HepG2 (cell line): Measurements from ENCODE around the gene SLC36A1. TPM values are rescaled to one million over a fixed set of nuclear protein-coding genes. Genes with fewer than 3 reads are reported as not detected.

ENCODE experiments used
- ATAC-seq: fragments of 200-7000 bp; cut with Tn5 transposase; 3 replicates; pipeline ENCODE4 v1.9.1; 2020; ENCODE audit warnings: mild to moderate bottlenecking, moderate library complexity
- BruUV-seq: library from RNA; stranded (reverse); fragments of 400-500 nt; replicated peaks from 2 replicates; lab custom pipeline; 2021; lab: Mats Ljungman, UMichigan
- CTCF ChIA-PET: fragments of 300-600 bp; formaldehyde crosslinking; extraction: SDS; loops from one replicate; lab custom pipeline; 2021; ENCODE audit warnings: low total read pairs, inconsistent platforms, low intra/inter-chr PET ratio; lab: Yijun Ruan, JAX
- POLR2A ChIA-PET: fragments of 350-600 bp; sonication (Branson Sonifier 250); formaldehyde crosslinking; loops from one replicate; lab custom pipeline; 2020; ENCODE audit warnings: antibody characterized with exemption, inconsistent platforms; lab: Yijun Ruan, JAX
- DNase-seq: peaks from one replicate; pipeline ENCODE4 v3.0.0-alpha.2; 2015; ENCODE audit warnings: low spot score
- FAIRE-seq: peaks from 3 replicates; lab custom pipeline; 2011; peaks lifted over from hg19 to GRCh38; lab: Jason Lieb, UNC
- H2AFZ ChIP-seq: one replicate; pipeline ENCODE4 v1.6.1; 2011; ENCODE audit warnings: low read length, inconsistent platforms
- H3K27ac ChIP-seq: fragments of 300-600 bp; 3 replicates; pipeline ENCODE4 v1.8.0; 2011; ENCODE audit warnings: mixed run types, mild to moderate bottlenecking, mixed read lengths, low read length, inconsistent platforms; ENCODE audit not compliant: insufficient read depth; ENCODE audit errors: extremely low read length
- H3K27me3 ChIP-seq, 2 experiments: fragments of 200-600 bp in 1 of 2; 2 replicates in 1 of 2; 3 replicates in 1 of 2; pipeline versions ENCODE4 v1.6.0 to v1.8.0; 2011; ENCODE audit warnings: low read length in 2 of 2, mild to moderate bottlenecking in 2 of 2, moderate library complexity in 2 of 2, inconsistent platforms in 1 of 2; ENCODE audit not compliant: insufficient read depth in 2 of 2, control insufficient read depth in 1 of 2
- H3K36me3 ChIP-seq, 2 experiments: fragments of 200-600 bp in 1 of 2; replicated peaks in 1 of 2; 2 replicates in 1 of 2; 3 replicates in 1 of 2; pipeline versions ENCODE4 v1.5.1 to v1.8.0; 2011; ENCODE audit warnings: low read length in 2 of 2, inconsistent platforms in 1 of 2; ENCODE audit not compliant: insufficient read depth in 2 of 2, control insufficient read depth in 1 of 2
- H3K4me1 ChIP-seq: 2 replicates; pipeline ENCODE4 v1.5.1; 2012; ENCODE audit warnings: low read length, inconsistent platforms; ENCODE audit not compliant: insufficient read depth
- H3K4me2 ChIP-seq: 2 replicates; pipeline ENCODE4 v1.6.0; 2011; ENCODE audit warnings: low read depth, low read length, inconsistent platforms
- H3K4me3 ChIP-seq, 3 experiments: fragments of 200-600 bp in 1 of 3; sonication (generic), shearing (Covaris generic) in 1 of 3; replicated peaks in 1 of 3; 2 replicates each; pipeline ENCODE4 v1.5.1; 2011 to 2016; ENCODE audit warnings: low read length in 3 of 3, inconsistent platforms in 2 of 3, low read depth in 2 of 3, mild to moderate bottlenecking in 2 of 3, control low read depth in 1 of 3, mixed read lengths in 1 of 3; ENCODE audit not compliant: insufficient read depth in 1 of 3
- H3K79me2 ChIP-seq: one replicate; pipeline ENCODE4 v1.6.1; 2011; ENCODE audit warnings: low read length, inconsistent platforms; ENCODE audit not compliant: insufficient read depth
- H3K9ac ChIP-seq: 2 replicates; pipeline ENCODE4 v1.6.0; 2011; ENCODE audit warnings: mild to moderate bottlenecking, low read depth, low read length, inconsistent platforms; ENCODE audit not compliant: insufficient read depth
- H3K9me3 ChIP-seq: 2 replicates; pipeline ENCODE4 v1.5.1; 2012; ENCODE audit warnings: mild to moderate bottlenecking, low read length
- H4K20me1 ChIP-seq: 2 replicates; pipeline ENCODE4 v1.6.0; 2011; ENCODE audit warnings: inconsistent platforms, mild to moderate bottlenecking, low read length, moderate library complexity; ENCODE audit not compliant: insufficient read depth
- ARHGAP35 ChIP-seq: sonication (generic); formaldehyde crosslinking; IDR thresholded peaks from 2 replicates; pipeline ENCODE4 v1.9.0; 2022; ENCODE audit warnings: mild to moderate bottlenecking, inconsistent platforms, moderate library complexity, missing genetic modification reagents, borderline replicate concordance
- CHD2 ChIP-seq: IDR thresholded peaks from 2 replicates; pipeline ENCODE4 v1.6.1; 2011; ENCODE audit warnings: low read depth, low read length, improper control_type of control experiment
- EEA1 ChIP-seq: sonication (generic); formaldehyde crosslinking; IDR thresholded peaks from 2 replicates; pipeline ENCODE4 v1.5.1; 2020; ENCODE audit warnings: mild to moderate bottlenecking, missing genetic modification reagents, borderline replicate concordance
- EED ChIP-seq: sonication (generic); formaldehyde crosslinking; IDR thresholded peaks from 2 replicates; pipeline ENCODE4 v1.5.0; 2020; ENCODE audit warnings: mild to moderate bottlenecking, missing genetic modification reagents
- HDAC1 ChIP-seq: sonication (generic); formaldehyde crosslinking; IDR thresholded peaks from 2 replicates; pipeline ENCODE4 v1.5.1; 2020; ENCODE audit warnings: mild to moderate bottlenecking, missing genetic modification reagents
- HDAC2 ChIP-seq: sonication (generic); formaldehyde crosslinking; IDR thresholded peaks from 2 replicates; pipeline ENCODE4 v1.4.0; 2020; ENCODE audit warnings: missing genetic modification reagents
- HNF1A ChIP-seq, 2 experiments: sonication (generic) in 1 of 2; formaldehyde crosslinking in 1 of 2; IDR thresholded peaks; 2 replicates each; pipeline versions ENCODE4 v1.4.0 to v1.6.1; 2016 to 2020; ENCODE audit warnings: borderline replicate concordance in 1 of 2, low read depth in 1 of 2, mild to moderate bottlenecking in 1 of 2, missing genetic modification reagents in 1 of 2
- MAFK ChIP-seq, 2 experiments: IDR thresholded peaks in 1 of 2; conservative IDR thresholded peaks in 1 of 2; 2 replicates each; pipeline ENCODE4 v1.6.1; 2011; ENCODE audit warnings: improper control_type of control experiment in 2 of 2, low read length in 2 of 2
- ONECUT2 ChIP-seq: sonication (generic); formaldehyde crosslinking; IDR thresholded peaks from 2 replicates; pipeline ENCODE4 v1.4.0; 2020; ENCODE audit warnings: missing genetic modification reagents
- PAWR ChIP-seq: sonication (generic); formaldehyde crosslinking; IDR thresholded peaks from 2 replicates; pipeline ENCODE4 v1.4.0; 2020; ENCODE audit warnings: missing genetic modification reagents, mild to moderate bottlenecking, borderline replicate concordance
- SATB2 ChIP-seq: sonication (generic); formaldehyde crosslinking; IDR thresholded peaks from 2 replicates; pipeline ENCODE4 v1.5.0; 2020; ENCODE audit warnings: missing genetic modification reagents
- SCMH1 ChIP-seq: sonication (generic); formaldehyde crosslinking; IDR thresholded peaks from 2 replicates; pipeline ENCODE4 v1.9.0; 2021; ENCODE audit warnings: missing genetic modification reagents, mild to moderate bottlenecking, borderline replicate concordance
- SNAI1 ChIP-seq: sonication (generic); formaldehyde crosslinking; IDR thresholded peaks from 2 replicates; pipeline ENCODE4 v1.5.0; 2020; ENCODE audit warnings: mild to moderate bottlenecking, missing genetic modification reagents, borderline replicate concordance
- THAP8 ChIP-seq: sonication (generic); formaldehyde crosslinking; IDR thresholded peaks from 2 replicates; pipeline ENCODE4 v1.5.1; 2020; ENCODE audit warnings: missing genetic modification reagents, mild to moderate bottlenecking, borderline replicate concordance
- ZMYM3 ChIP-seq: sonication (generic); formaldehyde crosslinking; IDR thresholded peaks from 2 replicates; pipeline ENCODE4 v1.5.1; 2020; ENCODE audit warnings: mild to moderate bottlenecking, missing genetic modification reagents
- ZNF468 ChIP-seq: sonication (generic); formaldehyde crosslinking; IDR thresholded peaks from 2 replicates; pipeline ENCODE4 v1.8.0; 2022; ENCODE audit warnings: mild to moderate bottlenecking, moderate library complexity, missing genetic modification reagents
- ZSCAN31 ChIP-seq: sonication (generic); formaldehyde crosslinking; IDR thresholded peaks from 2 replicates; pipeline ENCODE4 v1.5.0; 2020; ENCODE audit warnings: low read depth, mild to moderate bottlenecking, missing genetic modification reagents
- WGBS: methylation state at CpG from one replicate; pipeline ENCODE4 v1.1.6; 2017; ENCODE audit warnings: low lambda C conversion rate; 5-methylcytosine and 5-hydroxymethylcytosine counted together
- in situ Hi-C: cut with HindIII; loops from 2 replicates; pipeline ENCODE4 v1.10.0; 2017; ENCODE audit warnings: low pct_unique_long_range_greater_than_20kb; ENCODE audit not compliant: extremely low pct_ligation_motif_present
- intact Hi-C: fragments of 100-400 bp; cut with micrococcal nuclease; formaldehyde crosslinking; loops from one replicate; pipeline ENCODE4 v1.10.0; 2022; ENCODE audit not compliant: unreplicated experiment
- polyA plus RNA-seq, 8 experiments: library from polyadenylated mRNA; depleted of rRNA in 3 of 8; stranded (reverse) in 7 of 8; unstranded in 1 of 8; fragments of >200 nt; fragmentation: Illumina TruSeq in 4 of 8; extraction: Trizol in 4 of 8; gene quantifications; 2 replicates each; pipeline versions ENCODE4 v1.2.1 to v1.2.3, GENCODE V29; 2011 to 2016; ENCODE audit warnings: low read depth in 4 of 8, missing spikeins in 1 of 8, mixed read lengths in 1 of 8; ENCODE audit not compliant: insufficient read depth in 1 of 8
- total RNA-seq, 5 experiments: library from RNA; depleted of rRNA; stranded (reverse); fragments of >200 nt; fragmentation: Illumina TruSeq; extraction: Trizol; gene quantifications; 2 replicates each; pipeline ENCODE4 v1.2.3, GENCODE V29; 2016; ENCODE audit warnings: low read depth in 1 of 5
- TF ChIP-seq, protein P1 (sequence below): sonication (generic); formaldehyde crosslinking; IDR thresholded peaks from 2 replicates; pipeline ENCODE4 v1.4.0; 2020; ENCODE audit warnings: missing genetic modification reagents

SLC36A1 gene
- total and polyA plus RNA-seq, 2 of the 13 experiments (the other 11 are each of a cell fraction or from before 2014, with no cell fraction given), result 8.0 to 8.9 TPM

DNA sequence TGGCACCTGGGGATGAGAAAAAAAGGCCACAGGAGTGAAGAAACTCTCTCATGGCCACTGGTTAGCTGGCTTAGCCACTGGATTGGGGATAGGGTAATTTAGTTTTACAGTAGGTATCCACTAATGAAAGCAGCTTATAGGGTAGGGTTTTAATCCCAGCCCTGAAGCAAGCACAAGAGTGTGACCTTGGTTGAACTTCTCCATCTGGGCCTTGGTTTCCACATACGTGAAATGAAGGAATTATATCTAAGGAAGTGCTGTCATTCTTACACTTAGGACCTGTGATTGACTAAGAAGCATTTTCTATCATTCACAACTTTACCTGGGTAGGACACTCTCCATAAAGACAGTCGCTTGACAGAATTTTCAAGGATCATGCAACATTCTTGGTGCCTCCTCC lies 94.2 kb downstream of the SLC36A1 start:
- DNase-seq, result no peak
- TF ChIP-seq HDAC2 (CRISPR knock-in tag) (no peak), SATB2 (no peak), PAWR (CRISPR knock-in tag) (no peak), THAP8 (CRISPR knock-in tag) (no peak), HDAC1 (CRISPR knock-in tag) (no peak), CHD2 (no peak), HNF1A (IDR thresholded peaks at IDR 0.05; ENCODE audit: low read depth) (no peak), HNF1A (CRISPR knock-in tag; IDR thresholded peaks at IDR 0.05; ENCODE audit: borderline replicate concordance) (no peak), EEA1 (CRISPR knock-in tag) (no peak), ARHGAP35 (CRISPR knock-in tag) (no peak), ZSCAN31 (CRISPR knock-in tag) (no peak), ZNF468 (no peak), SNAI1 (CRISPR knock-in tag) (no peak), ONECUT2 (no peak), EED (CRISPR knock-in tag) (no peak), ZMYM3 (CRISPR knock-in tag) (no peak), MAFK (conservative IDR thresholded peaks at IDR 0.05 in 1 of 2, IDR thresholded peaks at IDR 0.05 in 1 of 2; ENCODE audit: low read length in 2 of 2) (no peak), SCMH1 (CRISPR knock-in tag) (no peak)
- TF ChIP-seq, protein P1, sequence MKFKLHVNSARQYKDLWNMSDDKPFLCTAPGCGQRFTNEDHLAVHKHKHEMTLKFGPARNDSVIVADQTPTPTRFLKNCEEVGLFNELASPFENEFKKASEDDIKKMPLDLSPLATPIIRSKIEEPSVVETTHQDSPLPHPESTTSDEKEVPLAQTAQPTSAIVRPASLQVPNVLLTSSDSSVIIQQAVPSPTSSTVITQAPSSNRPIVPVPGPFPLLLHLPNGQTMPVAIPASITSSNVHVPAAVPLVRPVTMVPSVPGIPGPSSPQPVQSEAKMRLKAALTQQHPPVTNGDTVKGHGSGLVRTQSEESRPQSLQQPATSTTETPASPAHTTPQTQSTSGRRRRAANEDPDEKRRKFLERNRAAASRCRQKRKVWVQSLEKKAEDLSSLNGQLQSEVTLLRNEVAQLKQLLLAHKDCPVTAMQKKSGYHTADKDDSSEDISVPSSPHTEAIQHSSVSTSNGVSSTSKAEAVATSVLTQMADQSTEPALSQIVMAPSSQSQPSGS (CRISPR knock-in tag), result no peak
- TF ChIP-seq, all 625 proteins: peak for 0
- intact Hi-C loops, result no loop called here
- WGBS, result 8% methylated on average over 2 of the region's 2 CpGs
- Histone ChIP-seq H3K4me2 (no peak overlapping the region), H4K20me1 (no peaks in the 10 kb centered on the region), H3K4me3 (no peak overlapping the region), H3K4me1 (no peaks in the 10 kb centered on the region), H3K36me3 (no peaks in the 10 kb centered on the region), H3K9me3 (no peaks in the 10 kb centered on the region), H3K79me2 (no peaks in the 10 kb centered on the region), H3K9ac (no peak overlapping the region), H3K27me3 (no peaks in the 10 kb centered on the region), H3K27ac (no peak overlapping the region), H2AFZ (no peak overlapping the region)
- ATAC-seq (no peak), FAIRE-seq (no peak)
- ChIA-PET POLR2A (no interaction called here), CTCF (no interaction called here)
- BruUV-seq, result no TSS peak
- in situ Hi-C loops, result no loop called here
